ENCODE measurements around the gene BAZ2B.
"Not testable (repeated sequence)": the region's sequence is repeated elsewhere in the genome, so short reads cannot be mapped to it uniquely, and the experiment has no call there.

BAZ2B gene, protein sequence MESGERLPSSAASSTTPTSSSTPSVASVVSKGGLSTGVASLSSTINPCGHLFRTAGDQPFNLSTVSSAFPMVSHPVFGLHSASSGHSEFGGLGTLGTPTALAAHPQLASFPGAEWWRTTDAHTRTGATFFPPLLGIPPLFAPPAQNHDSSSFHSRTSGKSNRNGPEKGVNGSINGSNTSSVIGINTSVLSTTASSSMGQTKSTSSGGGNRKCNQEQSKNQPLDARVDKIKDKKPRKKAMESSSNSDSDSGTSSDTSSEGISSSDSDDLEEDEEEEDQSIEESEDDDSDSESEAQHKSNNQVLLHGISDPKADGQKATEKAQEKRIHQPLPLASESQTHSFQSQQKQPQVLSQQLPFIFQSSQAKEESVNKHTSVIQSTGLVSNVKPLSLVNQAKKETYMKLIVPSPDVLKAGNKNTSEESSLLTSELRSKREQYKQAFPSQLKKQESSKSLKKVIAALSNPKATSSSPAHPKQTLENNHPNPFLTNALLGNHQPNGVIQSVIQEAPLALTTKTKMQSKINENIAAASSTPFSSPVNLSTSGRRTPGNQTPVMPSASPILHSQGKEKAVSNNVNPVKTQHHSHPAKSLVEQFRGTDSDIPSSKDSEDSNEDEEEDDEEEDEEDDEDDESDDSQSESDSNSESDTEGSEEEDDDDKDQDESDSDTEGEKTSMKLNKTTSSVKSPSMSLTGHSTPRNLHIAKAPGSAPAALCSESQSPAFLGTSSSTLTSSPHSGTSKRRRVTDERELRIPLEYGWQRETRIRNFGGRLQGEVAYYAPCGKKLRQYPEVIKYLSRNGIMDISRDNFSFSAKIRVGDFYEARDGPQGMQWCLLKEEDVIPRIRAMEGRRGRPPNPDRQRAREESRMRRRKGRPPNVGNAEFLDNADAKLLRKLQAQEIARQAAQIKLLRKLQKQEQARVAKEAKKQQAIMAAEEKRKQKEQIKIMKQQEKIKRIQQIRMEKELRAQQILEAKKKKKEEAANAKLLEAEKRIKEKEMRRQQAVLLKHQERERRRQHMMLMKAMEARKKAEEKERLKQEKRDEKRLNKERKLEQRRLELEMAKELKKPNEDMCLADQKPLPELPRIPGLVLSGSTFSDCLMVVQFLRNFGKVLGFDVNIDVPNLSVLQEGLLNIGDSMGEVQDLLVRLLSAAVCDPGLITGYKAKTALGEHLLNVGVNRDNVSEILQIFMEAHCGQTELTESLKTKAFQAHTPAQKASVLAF (N-terminal part only)

GRCh38 chr2:159616286-159616701 lies at the start of gene BAZ2B:
Gene BAZ2B, minus strand, starts transcription at chr2:159616548. Its CDS starts 137,829 bp downstream, at chr2:159478719.
- no peak for DNase-seq (ENCODE audit: low read depth in 1 of 2, low spot score in 1 of 2)

GRCh38 chr2:159661286-159661685 lies 44.9 kb upstream of the BAZ2B start:
- no peak for DNase-seq (ENCODE audit: low read depth in 1 of 2, low spot score in 1 of 2)

- DNase-seq (ENCODE audit: low read depth in 1 of 2, low spot score in 1 of 2) = no peak
These were observed 42.8 kb upstream of the BAZ2B start for GRCh38 chr2:159658881-159659873.

GRCh38 chr2:159653962-159654361 lies 37.6 kb upstream of the BAZ2B start:
- DNase-seq (ENCODE audit: low read depth in 1 of 2, low spot score in 1 of 2) = no peak

DNA sequence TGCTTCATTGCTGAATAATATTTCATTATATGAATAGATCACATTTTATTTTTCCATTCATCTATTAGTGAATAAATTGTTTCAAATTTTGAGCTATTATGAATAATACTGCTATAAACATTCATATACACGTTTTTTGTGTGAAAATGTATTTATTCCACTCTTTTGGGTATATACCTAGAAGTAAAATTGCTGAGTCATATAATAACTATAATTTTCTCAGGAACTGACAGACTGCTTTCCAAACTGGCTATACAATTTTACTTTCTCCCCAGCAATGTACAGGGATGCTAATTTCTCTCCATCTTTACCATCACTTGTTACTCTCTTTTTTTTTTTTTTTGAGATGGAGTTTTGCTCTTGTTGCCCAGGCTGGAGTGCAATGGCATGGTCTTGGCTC lies 35.5 kb upstream of the BAZ2B start:
- no peak for DNase-seq (ENCODE audit: low read depth in 1 of 2, low spot score in 1 of 2)

DNA sequence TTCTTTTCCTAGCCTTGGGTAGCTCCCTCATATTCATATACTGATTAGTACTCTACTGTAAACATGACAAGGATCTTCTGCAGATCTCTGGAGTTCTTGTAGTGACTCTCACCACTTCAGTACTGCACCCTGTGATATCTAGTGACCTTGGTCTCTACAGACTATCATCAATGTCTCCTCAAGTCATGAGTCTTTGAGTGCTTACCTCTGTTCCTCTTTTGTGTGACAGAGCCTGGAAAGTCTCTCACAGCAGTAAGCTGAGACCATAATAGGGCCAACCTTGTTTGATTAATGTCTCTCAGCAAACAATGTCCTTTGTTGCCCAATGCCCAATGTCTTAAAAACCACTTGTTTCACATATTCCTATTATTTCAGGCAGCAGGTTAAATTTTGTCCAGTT lies 34.2 kb upstream of the BAZ2B start:
- DNase-seq (ENCODE audit: low read depth in 1 of 2, low spot score in 1 of 2) = no peak

DNA sequence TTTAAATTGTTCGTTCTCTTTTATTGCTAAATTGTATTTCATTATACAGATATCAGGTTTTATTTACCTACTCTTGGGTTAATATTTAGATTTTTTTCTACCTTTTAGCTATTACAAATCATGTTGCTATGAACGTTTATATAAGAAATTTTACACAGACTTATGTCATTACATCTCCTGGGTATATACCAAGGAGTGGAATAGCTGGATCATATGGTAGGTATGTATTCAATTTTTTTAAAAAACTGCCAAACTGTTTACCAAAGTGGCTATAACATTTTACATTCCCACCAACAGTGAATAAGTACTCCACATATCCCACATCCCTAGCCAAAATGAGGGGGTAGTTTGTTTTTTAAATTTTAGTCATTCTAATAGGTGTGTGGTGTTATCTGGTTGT lies 32.3 kb upstream of the BAZ2B start:
- DNase-seq (ENCODE audit: low read depth in 1 of 2, low spot score in 1 of 2) = no peak

- DNase-seq (ENCODE audit: low read depth in 1 of 2, low spot score in 1 of 2) = no peak
These were observed 31.3 kb upstream of the BAZ2B start for GRCh38 chr2:159647667-159648066.

- DNase-seq (ENCODE audit: low read depth in 1 of 2, low spot score in 1 of 2) = no peak
These were observed 23.8 kb upstream of the BAZ2B start for GRCh38 chr2:159640176-159640575.

DNA sequence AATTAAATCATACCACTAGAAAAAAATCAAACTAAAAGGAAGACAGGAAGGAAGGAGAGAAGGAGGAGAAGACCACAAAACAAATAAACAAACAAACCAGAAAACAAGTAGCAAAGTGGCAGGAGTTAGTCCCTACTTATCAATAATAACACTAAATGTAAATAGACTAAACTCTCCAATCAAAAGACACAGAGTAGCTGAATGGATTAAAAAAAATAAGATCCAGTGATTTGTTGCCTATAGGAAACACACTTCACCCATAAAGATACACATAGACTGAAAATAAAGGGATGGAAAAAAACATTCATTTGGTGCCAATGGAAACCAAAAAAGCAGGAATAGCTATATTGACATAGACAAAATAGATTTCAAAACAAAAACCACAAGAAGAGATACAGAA lies 23.4 kb upstream of the BAZ2B start:
- DNase-seq (ENCODE audit: low read depth in 1 of 2, low spot score in 1 of 2) = no peak

- no peak for DNase-seq (ENCODE audit: low read depth in 1 of 2, low spot score in 1 of 2)
These were observed 22.7 kb upstream of the BAZ2B start for GRCh38 chr2:159639071-159639470.

DNA sequence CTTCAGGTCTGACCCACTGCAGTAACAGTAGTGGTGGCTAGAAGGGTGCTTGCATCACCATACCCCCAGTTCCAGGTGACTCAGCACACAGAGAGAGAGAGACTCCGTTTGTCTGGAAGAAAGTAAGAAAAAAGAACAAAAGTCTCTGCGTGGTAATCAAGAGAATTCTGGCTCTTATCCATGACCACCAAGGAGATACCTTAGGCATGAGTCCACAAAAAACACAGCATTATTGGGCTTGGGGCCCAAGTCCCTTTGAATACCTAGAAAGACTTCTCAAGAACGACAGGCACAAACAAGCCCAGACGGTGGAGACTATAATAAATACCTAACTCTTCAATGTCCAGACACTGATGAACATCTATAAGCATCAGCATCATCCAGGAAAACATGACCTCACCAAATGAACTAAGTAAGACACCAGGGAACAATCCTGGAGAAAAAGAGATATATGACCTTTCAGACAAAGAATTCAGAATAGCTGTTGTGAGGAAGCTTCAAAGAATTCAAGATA lies 21.7 kb upstream of the BAZ2B start:
- no peak for DNase-seq (ENCODE audit: low read depth in 1 of 2, low spot score in 1 of 2)

DNA sequence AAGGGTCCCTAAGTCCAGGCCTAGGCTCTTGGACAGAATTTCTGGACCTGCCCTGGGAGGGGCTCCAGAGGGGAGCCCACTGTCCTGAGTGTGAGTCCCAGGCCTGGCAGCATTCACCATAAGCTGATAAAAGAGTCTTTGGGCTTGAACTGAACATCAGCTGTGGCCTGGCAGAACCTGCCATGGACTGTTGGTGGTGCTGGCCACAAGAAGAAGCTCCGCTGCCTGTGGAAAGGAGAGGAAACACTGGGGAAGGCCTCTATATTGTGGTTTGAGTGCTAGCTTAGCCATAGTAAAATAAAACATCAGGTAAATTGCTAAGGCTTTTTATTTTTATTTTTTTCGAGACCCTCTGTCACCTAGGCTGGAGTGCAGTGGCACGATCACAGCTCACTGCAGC lies 20.9 kb upstream of the BAZ2B start:
- DNase-seq (ENCODE audit: low read depth in 1 of 2, low spot score in 1 of 2) = no peak

DNA sequence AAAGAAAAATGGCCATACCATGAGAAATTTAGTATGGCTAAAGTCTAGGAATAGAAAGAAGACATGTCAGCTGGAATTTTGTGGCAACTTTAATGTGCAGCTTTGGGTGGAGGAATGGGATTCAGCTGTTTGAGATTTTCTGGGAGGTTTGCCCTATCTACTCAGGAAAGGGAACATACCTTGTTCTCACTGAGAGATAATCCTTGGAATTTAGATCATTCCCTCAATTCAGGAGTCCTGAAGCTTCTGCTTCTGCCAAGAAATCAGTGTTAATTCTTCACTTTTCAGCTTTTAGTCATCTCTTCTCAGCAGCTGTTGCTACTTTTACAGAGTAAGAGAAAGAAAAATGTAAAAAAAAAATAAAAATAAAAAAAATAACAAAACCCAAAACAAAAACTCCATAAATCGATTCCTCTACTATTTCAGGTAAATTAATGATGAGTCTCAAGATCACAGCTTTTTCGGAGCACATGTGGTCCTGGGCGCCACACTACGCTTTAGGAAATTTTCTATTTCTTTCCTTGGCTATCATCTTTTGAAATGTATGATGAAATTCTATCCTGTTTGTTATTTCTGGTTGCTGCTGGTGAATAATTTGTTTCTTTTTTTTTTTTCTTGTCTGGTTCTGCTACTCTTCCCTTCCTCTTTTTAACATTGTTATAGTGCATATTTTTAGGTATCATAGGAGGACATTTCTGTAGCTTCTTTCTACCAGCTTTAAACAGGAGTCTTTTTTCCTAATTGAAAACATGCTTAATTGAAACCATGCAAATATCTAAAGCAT lies 18.9 kb upstream of the BAZ2B start:
- DNase-seq (ENCODE audit: low read depth in 1 of 2, low spot score in 1 of 2) = no peak

DNA sequence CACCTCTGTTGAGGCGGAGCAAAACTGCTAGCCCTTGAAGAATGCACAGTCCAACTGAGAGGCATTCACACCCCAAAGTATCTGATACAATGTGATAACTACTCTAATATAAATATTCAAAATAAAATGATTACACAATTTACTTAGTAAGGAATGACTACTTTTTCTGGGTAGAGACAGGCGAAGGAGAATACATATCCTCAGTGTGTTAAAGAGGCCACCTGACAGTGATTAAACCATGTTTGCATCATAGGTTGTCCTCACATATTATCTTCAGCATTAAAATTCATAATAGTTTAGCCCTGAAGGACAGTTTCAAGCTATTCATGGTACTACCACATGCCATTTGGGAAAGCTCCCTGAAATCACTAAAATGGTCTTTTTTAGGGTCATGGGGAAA lies 16.9 kb upstream of the BAZ2B start:
- DNase-seq (ENCODE audit: low read depth in 1 of 2, low spot score in 1 of 2) = no peak

DNA sequence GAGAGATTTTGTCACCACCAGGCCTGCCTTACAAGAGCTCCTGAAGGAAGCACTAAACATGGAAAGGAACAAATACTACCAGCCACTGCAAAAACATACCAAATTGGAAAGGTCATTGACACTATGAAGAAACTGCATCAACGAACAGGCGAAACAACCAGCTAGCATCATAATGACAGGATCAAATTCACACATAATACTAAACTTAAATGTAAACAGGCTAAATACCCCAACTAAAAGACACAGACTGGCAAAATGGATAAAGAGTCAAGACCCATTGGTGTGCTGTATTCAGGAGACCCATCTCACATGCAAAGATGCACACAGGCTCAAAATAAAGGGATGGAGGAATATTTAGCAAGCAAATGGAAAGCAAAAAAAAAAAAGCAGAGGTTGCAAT lies 9.3 kb upstream of the BAZ2B start:
- DNase-seq (ENCODE audit: low read depth in 1 of 2, low spot score in 1 of 2) = not testable (repeated sequence)

DNA sequence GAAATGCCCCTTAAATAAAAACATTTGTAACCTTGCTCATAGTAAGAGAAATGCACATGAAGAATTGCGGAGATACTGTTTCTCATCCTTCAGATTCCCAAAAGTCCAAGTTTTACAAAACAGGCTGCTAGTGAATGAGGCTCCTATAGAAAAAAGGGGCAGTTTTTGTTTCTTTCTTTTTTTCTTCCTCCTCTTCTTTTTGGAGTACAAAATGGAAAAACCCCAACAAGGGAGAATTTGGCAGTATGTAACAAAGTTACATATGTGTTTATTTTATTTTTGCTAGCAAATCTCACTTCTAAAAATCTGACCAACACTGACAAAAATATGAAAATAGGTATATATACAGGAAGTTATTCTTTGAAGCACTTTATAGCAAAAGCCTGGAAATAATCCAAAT lies 7.1 kb upstream of the BAZ2B start:
- no peak for DNase-seq (ENCODE audit: low read depth in 1 of 2, low spot score in 1 of 2)

DNA sequence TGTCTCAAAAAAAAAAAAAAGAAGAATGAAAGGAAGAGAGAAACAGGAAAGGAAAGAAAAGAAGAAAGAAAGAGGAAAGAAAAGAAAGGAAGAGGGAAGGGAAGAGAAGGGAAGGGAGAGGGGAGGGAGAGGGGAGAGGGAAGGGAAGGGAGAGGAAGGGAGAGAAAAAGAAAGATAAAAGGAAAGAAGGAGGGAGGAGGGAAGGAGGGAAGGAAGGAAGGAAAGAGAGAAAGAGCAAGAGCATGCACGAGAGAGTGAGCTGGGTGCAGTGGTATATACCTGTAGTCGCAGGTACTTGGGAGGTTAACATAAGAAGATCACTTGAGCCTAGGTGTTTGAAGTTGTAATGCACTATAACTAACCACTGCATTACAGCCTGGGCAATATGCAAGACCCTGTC lies 6.6 kb upstream of the BAZ2B start:
- DNase-seq (ENCODE audit: low read depth in 1 of 2, low spot score in 1 of 2) = no peak

- no peak for DNase-seq (ENCODE audit: low read depth in 1 of 2, low spot score in 1 of 2)
These were observed 4.4 kb upstream of the BAZ2B start for GRCh38 chr2:159620796-159621195.

Measured in stimulated activated CD4-positive, alpha-beta T cell treated with anti-CD3 and anti-CD28 coated beads, Interleukin-15, amount 100 ng/mL, for 1 hour (primary cell).